Activated CD4-positive, alpha-beta T cell treated with anti-CD3 and anti-CD28 coated beads for 48 hours (primary cell): ENCODE measurements around the gene CCDC192.
A peak's percentile ranks its signal among the peaks of the same experiment; 100 is the strongest.

ENCODE experiments used
- DNase-seq: peaks from one replicate; pipeline ENCODE4 v3.0.0-alpha.2; 2020

The CCDC192 gene

GRCh38 chr5:127928053-127928452 is 224.9 kb downstream of the CCDC192 start:
- DNase-seq = no peak

- DNase-seq = no peak
Measured at GRCh38 chr5:127930311-127930710, 227.1 kb downstream of the CCDC192 start.

GRCh38 chr5:127931396-127931795 is 228.2 kb downstream of the CCDC192 start:
- DNase-seq = no peak

- no peak for DNase-seq
Measured at GRCh38 chr5:127933348-127933747, 230.2 kb downstream of the CCDC192 start.

GRCh38 chr5:127934791-127935256 is 231.6 kb downstream of the CCDC192 start:
- no peak for DNase-seq

- no peak for DNase-seq
Measured at GRCh38 chr5:127935398-127935797, 232.2 kb downstream of the CCDC192 start.

GRCh38 chr5:127936439-127936972 is 233.3 kb downstream of the CCDC192 start:
- peak; percentile 31 for DNase-seq

GRCh38 chr5:127938746-127939145 is 235.6 kb downstream of the CCDC192 start:
- DNase-seq = no peak

GRCh38 chr5:127940854-127941253 is 237.7 kb downstream of the CCDC192 start:
- no peak for DNase-seq

GRCh38 chr5:127941646-127942045 is 238.5 kb downstream of the CCDC192 start:
- DNase-seq = no peak

GRCh38 chr5:127942246-127943060 is 239.3 kb downstream of the CCDC192 start:
- DNase-seq = no peak

GRCh38 chr5:127943061-127943371 is 239.8 kb downstream of the CCDC192 start:
- no peak for DNase-seq

- DNase-seq = no peak
Measured at GRCh38 chr5:127944125-127944524, 240.9 kb downstream of the CCDC192 start.

GRCh38 chr5:127947941-127948340 is 244.8 kb downstream of the CCDC192 start:
- DNase-seq = no peak

- no peak for DNase-seq
Measured at GRCh38 chr5:127950707-127951391, 247.7 kb downstream of the CCDC192 start.

GRCh38 chr5:127951791-127952190 is 248.6 kb downstream of the CCDC192 start:
- no peak for DNase-seq

GRCh38 chr5:127957183-127957582 is 254.0 kb downstream of the CCDC192 start:
- DNase-seq = no peak

- no peak for DNase-seq
Measured at GRCh38 chr5:127957701-127958239, 254.6 kb downstream of the CCDC192 start.

GRCh38 chr5:127958421-127959011 is 255.3 kb downstream of the CCDC192 start:
- DNase-seq = no peak

- peak; percentile 9 for DNase-seq
Measured at GRCh38 chr5:127959152-127959764, 256.1 kb downstream of the CCDC192 start.

- DNase-seq = no peak
Measured at GRCh38 chr5:127960270-127960691, 257.1 kb downstream of the CCDC192 start.

GRCh38 chr5:127961006-127961762 is 258.0 kb downstream of the CCDC192 start:
- DNase-seq = no peak
